Endothelial cell of umbilical vein (primary cell): ENCODE measurements around the gene DPF3. TPM values are rescaled to one million over a fixed set of nuclear protein-coding genes. Genes with fewer than 3 reads are reported as not detected.

Experiments
- Bru-seq: library from RNA; stranded (reverse); fragments of 400-500 nt; gene quantifications from one replicate; lab custom pipeline; 2021; lab: Mats Ljungman, UMichigan
- BruChase-seq, 2 experiments: library from RNA; stranded (reverse); fragments of 400-500 nt; gene quantifications; one replicate each; lab custom pipeline; 2021; lab: Mats Ljungman, UMichigan
- BruUV-seq: library from RNA; stranded (reverse); fragments of 400-500 nt; replicated peaks from 2 replicates; lab custom pipeline; 2021; lab: Mats Ljungman, UMichigan
- CTCF ChIA-PET: fragments of 300-600, 350-600 bp; sonication (Branson Sonifier 250); formaldehyde crosslinking; loops from one replicate; lab custom pipeline; 2021; ENCODE audit warnings: antibody characterized with exemption, inconsistent platforms; lab: Charles Lee
- POLR2A ChIA-PET: fragments of 300-600, 350-600 bp; sonication (Branson Sonifier 250); formaldehyde crosslinking; loops from one replicate; lab custom pipeline; 2021; ENCODE audit warnings: antibody characterized with exemption, inconsistent platforms; lab: Charles Lee
- DNase-seq: peaks from one replicate; pipeline ENCODE4 v3.0.0-alpha.2; 2011; ENCODE audit warnings: low read depth, low spot score
- FAIRE-seq: peaks from 2 replicates; lab custom pipeline; 2011; peaks lifted over from hg19 to GRCh38; lab: Jason Lieb, UNC
- H2AFZ ChIP-seq: 2 replicates; pipeline ENCODE4 v1.6.0; 2012; ENCODE audit warnings: low read depth, low read length, control low read depth, inconsistent platforms
- H3K27ac ChIP-seq: 2 replicates; pipeline ENCODE4 v1.5.1; 2011; ENCODE audit warnings: low read depth, mild to moderate bottlenecking, control low read depth, low read length, moderate library complexity; ENCODE audit not compliant: insufficient read depth
- H3K27me3 ChIP-seq, 2 experiments: 2 replicates each; pipeline versions ENCODE4 v1.6.0 to v1.6.1; 2011; ENCODE audit warnings: low read length in 2 of 2, mixed read lengths in 1 of 2; ENCODE audit not compliant: control insufficient read depth in 2 of 2, insufficient read depth in 2 of 2
- H3K36me3 ChIP-seq, 2 experiments: 2 replicates in 1 of 2; 3 replicates in 1 of 2; pipeline ENCODE4 v1.5.1; 2011; ENCODE audit warnings: low read length in 2 of 2, mild to moderate bottlenecking in 1 of 2, moderate library complexity in 1 of 2; ENCODE audit not compliant: control insufficient read depth in 2 of 2, insufficient read depth in 2 of 2; ENCODE audit errors: extremely low read depth in 1 of 2
- H3K4me1 ChIP-seq: 3 replicates; pipeline ENCODE4 v1.5.1; 2011; ENCODE audit warnings: mild to moderate bottlenecking, low read length; ENCODE audit not compliant: control insufficient read depth, insufficient read depth; ENCODE audit errors: extremely low read depth
- H3K4me2 ChIP-seq: 2 replicates; pipeline ENCODE4 v1.6.1; 2011; ENCODE audit warnings: low read length, control low read depth, mixed read lengths; ENCODE audit not compliant: insufficient read depth
- H3K4me3 ChIP-seq, 3 experiments: fragments of 200-600 bp in 1 of 3; sonication (generic), shearing (Covaris generic) in 1 of 3; replicated peaks in 1 of 3; 2 replicates each; pipeline ENCODE4 v1.5.1; 2011 to 2016; ENCODE audit warnings: control low read depth in 3 of 3, low read length in 3 of 3, mild to moderate bottlenecking in 2 of 3, inconsistent platforms in 1 of 3, low read depth in 1 of 3, moderate library complexity in 1 of 3; ENCODE audit not compliant: insufficient read depth in 1 of 3
- H3K79me2 ChIP-seq: 2 replicates; pipeline ENCODE4 v1.6.0; 2012; ENCODE audit warnings: low read length, inconsistent platforms; ENCODE audit not compliant: control insufficient read depth, insufficient read depth
- H3K9ac ChIP-seq: replicated peaks from 2 replicates; pipeline ENCODE3; 2011; ENCODE audit warnings: low read length, control low read depth; ENCODE audit not compliant: insufficient read depth; ENCODE audit errors: extremely low read depth
- H3K9me1 ChIP-seq: replicated peaks from 3 replicates; pipeline ENCODE4 v1.6.0; 2011; ENCODE audit warnings: mild to moderate bottlenecking, low read length; ENCODE audit not compliant: control insufficient read depth, insufficient read depth; ENCODE audit errors: extremely low read depth
- H3K9me3 ChIP-seq: replicated peaks from 2 replicates; pipeline ENCODE4 v1.5.1; 2012; ENCODE audit warnings: low read length, inconsistent platforms; ENCODE audit not compliant: control insufficient read depth, insufficient read depth
- H4K20me1 ChIP-seq: replicated peaks from 2 replicates; pipeline ENCODE3; 2011; ENCODE audit warnings: mild to moderate bottlenecking, low read length; ENCODE audit not compliant: control insufficient read depth, insufficient read depth; ENCODE audit errors: extremely low read depth
- CTCF ChIP-seq, 2 donors: IDR thresholded peaks; 1 replicate in 1 of 2; 2 replicates in 1 of 2; pipeline ENCODE4 v1.5.1; 2011; ENCODE audit warnings: low read length in 2 of 2, mild to moderate bottlenecking in 2 of 2, moderate library complexity in 2 of 2, control low read depth in 1 of 2, inconsistent platforms in 1 of 2, low read depth in 1 of 2; ENCODE audit not compliant: insufficient read depth in 1 of 2; ENCODE audit errors: extremely low read depth in 1 of 2
- EZH2 ChIP-seq: IDR thresholded peaks from 2 replicates; pipeline ENCODE4 v1.6.1; 2012; ENCODE audit warnings: borderline replicate concordance, low read depth, mild to moderate bottlenecking, moderate library complexity, low read length, inconsistent platforms; ENCODE audit not compliant: severe bottlenecking
- FOS ChIP-seq: IDR thresholded peaks from 2 replicates; pipeline ENCODE4 v1.6.1; 2011; ENCODE audit warnings: mild to moderate bottlenecking, low read length, moderate library complexity, borderline replicate concordance; ENCODE audit not compliant: insufficient read depth
- GATA2 ChIP-seq: IDR thresholded peaks from 2 replicates; pipeline ENCODE4 v1.7.0; 2011; ENCODE audit warnings: low read depth, mild to moderate bottlenecking, moderate library complexity, mixed read lengths, low read length; ENCODE audit not compliant: insufficient read length, insufficient read depth
- JUN ChIP-seq: IDR thresholded peaks from 2 replicates; pipeline ENCODE4 v1.6.1; 2011; ENCODE audit warnings: borderline replicate concordance, low read depth; ENCODE audit not compliant: insufficient read length, insufficient read depth
- MYC ChIP-seq: IDR thresholded peaks from one replicate; pipeline ENCODE4 v1.6.1; 2011; ENCODE audit warnings: mild to moderate bottlenecking, low read depth, low read length
- POLR2A ChIP-seq: IDR thresholded peaks from 2 replicates; pipeline ENCODE4 v1.6.1; 2012; ENCODE audit warnings: low read depth, mild to moderate bottlenecking, control low read depth, low read length
- POLR2AphosphoS5 ChIP-seq: IDR thresholded peaks from 2 replicates; pipeline ENCODE4 v1.6.1; 2012; ENCODE audit warnings: low read depth, mild to moderate bottlenecking, control low read depth, low read length, moderate library complexity; ENCODE audit not compliant: insufficient read depth
- dilution Hi-C: fragments of 300-500 bp; cut with MboI; formaldehyde crosslinking; loops from one replicate; pipeline ENCODE4 v1.15.0; 2019; ENCODE audit warnings: low sequenced_read_pairs; ENCODE audit not compliant: extremely low pct_ligation_motif_present
- intact Hi-C: fragments of 100-400 bp; cut with micrococcal nuclease; formaldehyde crosslinking; loops from one replicate; pipeline ENCODE4 v1.10.0; 2022
- long read RNA-seq: library from polyadenylated mRNA; stranded (forward); transcript quantifications from one replicate; pipeline ENCODE4 v2.0.0, GENCODE V29; 2021
- polyA minus RNA-seq, 3 experiments: library from RNA; depleted of rRNA, polyadenylated mRNA; stranded (reverse); fragments of >200 nt; gene quantifications; 1 replicate in 1 of 3; 2 replicates in 2 of 3; pipeline ENCODE4 v1.2.3, GENCODE V29; 2011
- polyA plus RNA-seq, 4 experiments: library from polyadenylated mRNA; depleted of rRNA in 3 of 4; stranded (reverse) in 3 of 4; unstranded in 1 of 4; fragments of >200 nt; gene quantifications; 2 replicates each; pipeline versions ENCODE4 v1.2.1 to v1.2.3, GENCODE V29; 2011 to 2012; ENCODE audit warnings: missing spikeins in 1 of 4
- total RNA-seq: library from RNA; stranded (reverse); gene quantifications from 2 replicates; pipeline ENCODE4 v1.2.3, GENCODE V29; 2021

Gene DPF3
- total RNA-seq (3.5 and 8.1 TPM in 2 replicates), polyA plus RNA-seq (1.5 and 2.4 TPM in 2 replicates), polyA minus RNA-seq (5.5 and 11.8 TPM in 2 replicates), Bru-seq, nascent RNA (percentile 53 among the genes with signal in this experiment), BruChase-seq, experiment 1, labeled RNA remaining after a 6-hour chase (percentile 59 among the genes with signal in this experiment), BruChase-seq, experiment 2, labeled RNA remaining after a 2-hour chase (percentile 51 among the genes with signal in this experiment)
- 2.8 and 3.2 TPM in 2 replicates for polyA plus RNA-seq (2011; cell fraction: cytosol; rRNA removed)
- polyA plus RNA-seq (2011; cell fraction: nucleus; rRNA removed) = 15.0 and 23.9 TPM in 2 replicates
- 6.8 and 7.3 TPM in 2 replicates for polyA plus RNA-seq (2012)
- polyA minus RNA-seq (2011; cell fraction: cytosol; rRNA and poly(A)+ RNA removed) = not detected
- 17.8 and 18.7 TPM in 2 replicates for polyA minus RNA-seq (2011; cell fraction: nucleus; rRNA and poly(A)+ RNA removed)
- long read RNA-seq, full-length matches to known transcripts = 3 of 5 reads
- long read RNA-seq, partial matches to known transcripts = 1 of 5 reads
- long read RNA-seq, other reads (novel, unspliced or antisense) = 1 of 5 reads

GRCh38 chr14:72893636-72894322 lies at the start of gene DPF3:
TSS of gene DPF3 (minus strand) at chr14:72894101. CDS start at chr14:72894088, 13 bp downstream.
- Histone ChIP-seq H3K4me2 (peak within 1 kb of the TSS; percentile 89), H2AFZ (peak within 1 kb of the TSS; percentile 93), H3K36me3 (no peaks in the 10 kb centered on the region), H3K79me2 (peaks cover 27% of the 10 kb centered on the region), H3K9ac (peak within 1 kb of the TSS; percentile 72), H3K4me3 (peak within 1 kb of the TSS; percentile 72 to 99 (median 92)), H3K27me3 (no peaks in the 10 kb centered on the region), H3K9me1 (no peaks in the 10 kb centered on the region), H3K9me3 (no peaks in the 10 kb centered on the region), H3K4me1 (peaks cover 27% of the 10 kb centered on the region), H4K20me1 (no peaks in the 10 kb centered on the region), H3K27ac (peak within 1 kb of the TSS; percentile 66)
- dilution Hi-C loops (no loop called here), intact Hi-C loops (loop anchor here (1.0 to 2.0 kb wide), 7 partner anchors 33 to 377 kb away; partner anchors contain the start of gene DCAF4)
- ChIA-PET POLR2A (interaction anchor here (0.9 to 1.8 kb wide), 4 partner anchors 9 to 215 kb away, joined by 3 to 11 read pairs (median 3); no protein-coding TSS in a partner anchor), CTCF (interaction anchor here (0.5 to 4.6 kb wide), 22 partner anchors 10 to 576 kb away, joined by 3 to 59 read pairs (median 4); no protein-coding TSS in a partner anchor)
- TSS peak; percentile 30 for BruUV-seq
- peak; percentile 96 for FAIRE-seq
- TF ChIP-seq FOS (no peak), MYC (no peak), EZH2 (no peak), POLR2AphosphoS5 (peak; percentile 38), JUN (no peak), POLR2A (peak; percentile 44), GATA2 (no peak), CTCF (IDR thresholded peaks at IDR 0.05; ENCODE audit: extremely low read depth in 1 of 2, insufficient read depth in 1 of 2, low read depth in 1 of 2, low read length in 2 of 2) (no peak)
- peak; percentile 97 for DNase-seq
